Muscle of leg (tissue), 11 donors: ENCODE results near the gene PYM1. TPM values are rescaled to one million over a fixed set of nuclear protein-coding genes. Genes with fewer than 3 reads are reported as not detected.
"Not testable (repeated sequence)": the region's sequence is repeated elsewhere in the genome, so short reads cannot be mapped to it uniquely, and the experiment has no call there.

ENCODE experiments used
- DNase-seq: peaks from one replicate; pipeline ENCODE4 v3.0.0; 2013
- H3K27ac ChIP-seq: one replicate; pipeline ENCODE4 v1.5.1; 2013; ENCODE audit warnings: mild to moderate bottlenecking, low read length, control low read depth
- H3K27me3 ChIP-seq: one replicate; pipeline ENCODE4 v1.6.1; 2013; ENCODE audit warnings: low read length; ENCODE audit not compliant: control insufficient read depth, insufficient read depth
- H3K36me3 ChIP-seq: one replicate; pipeline ENCODE4 v1.6.1; 2013; ENCODE audit warnings: low read length; ENCODE audit not compliant: control insufficient read depth, insufficient read depth
- H3K4me1 ChIP-seq: one replicate; pipeline ENCODE4 v1.6.1; 2013; ENCODE audit warnings: low read length; ENCODE audit not compliant: control insufficient read depth, insufficient read depth
- H3K4me3 ChIP-seq: one replicate; pipeline ENCODE4 v1.5.1; 2013; ENCODE audit warnings: low read length, control low read depth
- H3K9me3 ChIP-seq: replicated peaks from 2 replicates; pipeline ENCODE4 v1.6.1; 2013; ENCODE audit warnings: low read depth, low read length; ENCODE audit not compliant: control insufficient read depth
- WGBS: methylation state at CpG from one replicate; pipeline ENCODE4 v1.1.5; 2013; ENCODE audit warnings: missing lambda C conversion rate; ENCODE audit not compliant: insufficient coverage; 5-methylcytosine and 5-hydroxymethylcytosine counted together
- polyA plus RNA-seq, 8 donors: library from polyadenylated mRNA; unstranded; fragments of 120-200 nt; gene quantifications; one replicate each; pipeline versions ENCODE4 v1.2.1 to v1.2.3, GENCODE V29; 2013; ENCODE audit warnings: inconsistent platforms in 1 of 8, low replicate concordance in 1 of 8; ENCODE audit not compliant: insufficient read length in 8 of 8, insufficient read depth in 1 of 8
- total RNA-seq: library from RNA; stranded (reverse); fragments of 120-200 nt; gene quantifications from one replicate; pipeline ENCODE4 v1.2.4, GENCODE V29; 2013

The PYM1 gene
- total and polyA plus RNA-seq, 9 donors: 22.1 to 26.8 (median 23.7) TPM

- Histone ChIP-seq H3K27me3 (peaks cover 12% of the 10 kb centered on the region), H3K9me3 (no peaks in the 10 kb centered on the region), H3K4me1 (peaks cover 36% of the 10 kb centered on the region), H3K4me3 (peak overlapping the region; percentile 72), H3K36me3 (no peaks in the 10 kb centered on the region), H3K27ac (peak overlapping the region; percentile 93)
- WGBS: 2% methylated on average over 16 of the region's 60 CpGs
- peak; percentile 83 for DNase-seq
These were observed 4.3 kb upstream of the PYM1 start for GRCh38 chr12:55931780-55932550.

DNA sequence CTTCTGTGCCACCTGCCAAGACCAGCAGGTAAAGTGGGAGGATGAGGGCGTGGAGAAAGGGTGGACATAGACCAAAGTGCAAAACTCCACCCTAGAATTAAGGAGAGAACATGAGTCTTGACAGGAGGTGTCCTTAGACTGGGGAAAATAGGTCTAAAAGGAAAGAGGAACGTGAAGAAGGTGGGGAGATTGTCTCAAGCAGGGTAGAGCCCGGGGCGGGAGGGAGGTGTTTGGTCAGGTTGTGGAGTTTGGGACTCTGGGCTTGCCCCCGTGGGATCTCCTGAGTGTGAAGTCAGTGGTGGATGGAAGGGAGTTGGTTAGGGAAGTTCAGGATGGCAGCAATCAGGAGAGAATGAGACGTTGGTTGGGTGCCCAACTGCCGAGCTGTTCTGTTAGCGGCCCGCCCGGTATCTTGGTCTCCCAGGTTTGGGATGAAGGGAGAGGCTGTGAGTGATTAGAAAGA is 3.7 kb upstream of the PYM1 start:
- 10% methylated on average over 9 of the region's 10 CpGs for WGBS
- Histone ChIP-seq H3K9me3 (no peaks in the 10 kb centered on the region), H3K36me3 (no peaks in the 10 kb centered on the region), H3K27ac (peak overlapping the region; percentile 93), H3K27me3 (peaks cover 12% of the 10 kb centered on the region), H3K4me1 (peaks cover 36% of the 10 kb centered on the region), H3K4me3 (peak overlapping the region; percentile 72)
- peak; percentile 30 for DNase-seq

GRCh38 chr12:55930771-55931316 is 3.1 kb upstream of the PYM1 start, which contains the start of gene DGKA:
Gene DGKA, plus strand, starts transcription at chr12:55931162. Its CDS starts 5,342 bp downstream, at chr12:55936504.
- peak within 1 kb of the TSS; percentile 93 for H3K27ac ChIP-seq
- WGBS: no CpG with 5 or more reads among the region's 3 CpGs
- no peaks in the 10 kb centered on the region for H3K36me3 ChIP-seq
- peaks cover 11% of the 10 kb centered on the region for H3K27me3 ChIP-seq
- H3K9me3 ChIP-seq: no peaks in the 10 kb centered on the region
- peaks cover 41% of the 10 kb centered on the region for H3K4me1 ChIP-seq
- peak; percentile 95 for DNase-seq
- peak within 1 kb of the TSS; percentile 72 for H3K4me3 ChIP-seq

DNA sequence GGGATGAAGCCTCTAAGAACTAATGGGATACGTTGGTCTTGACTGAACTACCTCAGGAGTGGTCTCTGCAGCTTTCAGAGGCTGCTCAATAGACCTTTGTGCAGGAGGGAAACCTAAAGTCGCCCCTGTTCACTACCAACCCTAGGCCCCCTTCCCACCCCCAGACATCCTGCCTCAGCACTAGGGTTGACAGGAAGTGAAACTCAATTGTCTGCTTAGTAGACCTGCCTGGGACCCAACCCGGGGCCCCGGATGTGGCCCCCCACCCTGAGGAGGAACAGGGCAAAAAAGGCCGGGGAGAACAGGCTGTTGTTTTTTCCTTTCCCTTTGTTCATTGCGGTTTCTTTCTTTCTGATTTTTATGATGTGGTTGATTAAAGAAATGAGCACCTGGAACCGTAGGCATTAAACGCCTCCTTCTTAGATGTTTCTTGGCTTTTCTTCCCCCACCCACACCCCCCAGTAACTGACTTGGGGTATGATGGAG is 1.7 kb upstream of the PYM1 start:
- peak; percentile 49 for DNase-seq
- Histone ChIP-seq H3K36me3 (no peaks in the 10 kb centered on the region), H3K27ac (no peak overlapping the region), H3K4me1 (peaks cover 40% of the 10 kb centered on the region), H3K9me3 (no peaks in the 10 kb centered on the region), H3K4me3 (no peak overlapping the region), H3K27me3 (peaks cover 5% of the 10 kb centered on the region)
- WGBS: 67% methylated on average over 2 of the region's 8 CpGs

DNA sequence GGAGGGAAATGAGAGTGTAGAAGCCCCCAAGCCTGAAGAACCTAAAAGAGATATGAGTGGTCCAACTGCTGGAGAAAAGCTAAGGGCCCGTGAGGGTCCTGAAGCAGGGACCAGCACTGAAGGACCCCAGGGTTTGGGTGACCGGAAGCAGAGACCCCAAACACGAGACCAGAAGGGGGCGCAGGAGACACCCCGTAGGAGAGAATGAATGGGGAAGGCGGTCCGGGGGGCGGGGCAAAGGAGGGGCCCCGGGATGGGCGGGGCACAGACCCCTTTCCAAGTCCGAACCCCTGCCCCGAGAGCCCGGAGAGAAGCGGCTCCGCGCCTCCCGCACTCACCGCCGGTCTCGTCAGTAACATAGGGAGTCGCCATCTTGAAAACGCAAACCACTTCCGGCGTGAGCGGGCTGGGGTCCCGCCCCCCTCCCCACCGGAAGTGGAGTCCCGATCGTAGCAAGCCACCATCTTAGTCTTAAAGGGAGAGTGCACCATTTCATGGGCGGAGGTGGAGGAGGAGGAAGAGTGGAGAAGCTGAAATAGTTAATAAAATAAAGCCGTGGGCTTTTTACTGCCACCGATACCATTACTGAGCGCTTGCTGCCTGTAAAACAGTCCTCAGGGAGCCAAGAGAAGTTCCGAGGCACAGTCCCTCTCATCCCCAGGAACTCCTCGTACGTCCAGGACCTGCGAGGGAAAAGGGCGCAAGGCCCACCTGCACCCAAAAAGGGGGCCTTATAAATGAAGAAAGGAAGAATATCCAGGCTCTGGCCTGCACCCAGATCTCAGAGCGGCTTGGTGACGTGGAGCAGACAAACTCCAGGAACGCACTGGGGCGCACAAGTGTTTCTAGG is 731 bp downstream of the PYM1 start:
- Histone ChIP-seq H3K4me1 (peaks cover 32% of the 10 kb centered on the region), H3K27ac (peak overlapping the region; percentile 98), H3K4me3 (peak overlapping the region; percentile 89), H3K9me3 (no peaks in the 10 kb centered on the region), H3K27me3 (no peaks in the 10 kb centered on the region), H3K36me3 (peaks cover 4% of the 10 kb centered on the region)
- peak; percentile 97 for DNase-seq
- under 1% methylated on average over 31 of the region's 42 CpGs for WGBS

GRCh38 chr12:55925870-55926737 is 1.6 kb downstream of the PYM1 start:
- Histone ChIP-seq H3K9me3 (no peaks in the 10 kb centered on the region), H3K4me3 (peak overlapping the region; percentile 89), H3K4me1 (peaks cover 26% of the 10 kb centered on the region), H3K27ac (peak overlapping the region; percentile 98), H3K36me3 (peaks cover 7% of the 10 kb centered on the region), H3K27me3 (no peaks in the 10 kb centered on the region)
- no peak for DNase-seq
- 0% methylated on average over 3 of the region's 10 CpGs for WGBS

- no peaks in the 10 kb centered on the region for H3K9me3 ChIP-seq
- DNase-seq: no peak
- H3K27ac ChIP-seq: no peak overlapping the region
- H3K4me1 ChIP-seq: peaks cover 19% of the 10 kb centered on the region
- H3K27me3 ChIP-seq: no peaks in the 10 kb centered on the region
- no peak overlapping the region for H3K4me3 ChIP-seq
- WGBS: 92% methylated on average over 3 of the region's 4 CpGs
- peaks cover 7% of the 10 kb centered on the region for H3K36me3 ChIP-seq
These were observed 2.3 kb downstream of the PYM1 start for GRCh38 chr12:55925371-55925770.

DNA sequence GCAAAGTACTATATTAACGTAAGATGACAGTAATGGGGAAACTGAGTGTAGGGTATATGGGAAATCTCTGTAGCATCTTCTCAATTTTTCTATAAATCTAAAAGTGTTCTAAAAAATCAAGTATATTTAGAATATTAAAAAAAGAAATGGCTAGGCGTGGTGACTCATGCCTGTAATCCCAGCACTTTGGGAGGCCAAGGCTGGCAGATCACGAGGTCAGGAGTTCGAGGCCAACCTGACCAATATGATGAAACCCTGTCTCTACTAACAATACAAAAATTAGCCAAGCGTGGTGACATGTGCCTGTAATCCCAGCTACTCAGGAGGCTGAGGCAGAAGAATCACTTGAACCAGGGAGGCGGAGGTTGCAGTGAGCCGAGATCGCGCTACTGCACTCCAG is 4.0 kb downstream of the PYM1 start:
- H3K4me1 ChIP-seq: peaks cover 14% of the 10 kb centered on the region
- WGBS: 100% methylated on average over 6 of the region's 9 CpGs

DNA sequence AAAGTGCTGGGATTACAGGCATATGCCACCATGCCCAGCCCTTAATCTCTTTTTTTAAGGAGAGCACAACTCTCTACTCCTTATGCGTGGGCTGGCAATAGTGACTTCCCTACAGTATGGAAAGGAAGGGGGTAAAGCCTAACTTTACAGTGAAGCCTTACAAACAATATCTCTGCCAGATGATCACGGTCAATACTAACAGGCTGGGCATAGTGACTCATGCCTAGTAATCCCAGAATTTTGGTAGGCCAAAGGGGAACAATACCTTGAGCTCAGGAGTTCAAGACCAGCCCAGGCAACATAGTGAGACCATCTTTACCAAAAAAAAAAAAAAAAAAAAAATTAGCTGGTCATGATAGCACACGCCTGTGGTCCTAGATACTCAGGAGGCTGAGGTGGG is 5.6 kb downstream of the PYM1 start:
- WGBS: no CpG with 5 or more reads among the region's 3 CpGs
- Histone ChIP-seq H3K36me3 (peaks cover 7% of the 10 kb centered on the region), H3K27ac (no peak overlapping the region), H3K27me3 (no peaks in the 10 kb centered on the region), H3K9me3 (no peaks in the 10 kb centered on the region), H3K4me1 (peaks cover 6% of the 10 kb centered on the region), H3K4me3 (no peak overlapping the region)
- no peak for DNase-seq

More for the DNA sequence above, 4.0 kb downstream of the PYM1 start:
- not testable (repeated sequence) for H3K27me3 ChIP-seq, DNase-seq, H3K27ac ChIP-seq, H3K9me3 ChIP-seq, H3K4me3 ChIP-seq, H3K36me3 ChIP-seq
